Stimulated activated CD4-positive, alpha-beta T cell treated with anti-CD3 and anti-CD28 coated beads, Interleukin-4, amount 100 ng/mL, for 24 hours (primary cell): Measurements from ENCODE around the gene ECEL1.

Experiments used
- DNase-seq: peaks from one replicate; pipeline ENCODE4 v3.0.0-alpha.2; 2020

Gene ECEL1

DNA sequence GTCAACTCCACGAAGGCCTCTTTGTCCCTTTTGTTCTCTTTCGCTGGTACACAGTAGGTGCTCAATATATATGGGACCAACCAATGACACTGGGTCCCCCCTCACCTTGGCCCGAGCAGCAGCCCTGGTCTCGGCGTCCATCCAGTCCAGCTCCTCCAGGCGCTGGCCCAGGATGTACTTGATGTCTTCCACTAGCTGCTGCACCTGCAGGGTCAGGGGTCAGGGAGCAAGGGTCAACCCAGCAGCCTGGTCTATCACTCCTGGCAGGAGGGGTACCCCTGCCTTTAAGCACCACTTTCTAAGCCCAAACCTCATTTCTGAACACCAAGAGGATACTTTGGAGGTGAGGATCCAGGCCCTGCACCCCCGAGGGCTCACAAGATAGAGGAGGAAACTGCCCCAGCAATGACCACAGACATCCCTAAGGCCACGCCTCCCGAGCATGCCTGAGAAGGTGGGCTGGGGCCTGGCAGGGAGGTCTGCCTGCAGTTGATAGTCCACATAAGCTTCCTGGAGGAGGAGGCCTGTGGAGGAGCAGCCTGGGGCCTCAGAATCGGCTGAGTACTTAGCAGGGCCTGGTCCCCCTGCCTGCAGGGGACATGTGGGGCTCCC lies 4.2 kb downstream of the ECEL1 start:
- no peak for DNase-seq

DNA sequence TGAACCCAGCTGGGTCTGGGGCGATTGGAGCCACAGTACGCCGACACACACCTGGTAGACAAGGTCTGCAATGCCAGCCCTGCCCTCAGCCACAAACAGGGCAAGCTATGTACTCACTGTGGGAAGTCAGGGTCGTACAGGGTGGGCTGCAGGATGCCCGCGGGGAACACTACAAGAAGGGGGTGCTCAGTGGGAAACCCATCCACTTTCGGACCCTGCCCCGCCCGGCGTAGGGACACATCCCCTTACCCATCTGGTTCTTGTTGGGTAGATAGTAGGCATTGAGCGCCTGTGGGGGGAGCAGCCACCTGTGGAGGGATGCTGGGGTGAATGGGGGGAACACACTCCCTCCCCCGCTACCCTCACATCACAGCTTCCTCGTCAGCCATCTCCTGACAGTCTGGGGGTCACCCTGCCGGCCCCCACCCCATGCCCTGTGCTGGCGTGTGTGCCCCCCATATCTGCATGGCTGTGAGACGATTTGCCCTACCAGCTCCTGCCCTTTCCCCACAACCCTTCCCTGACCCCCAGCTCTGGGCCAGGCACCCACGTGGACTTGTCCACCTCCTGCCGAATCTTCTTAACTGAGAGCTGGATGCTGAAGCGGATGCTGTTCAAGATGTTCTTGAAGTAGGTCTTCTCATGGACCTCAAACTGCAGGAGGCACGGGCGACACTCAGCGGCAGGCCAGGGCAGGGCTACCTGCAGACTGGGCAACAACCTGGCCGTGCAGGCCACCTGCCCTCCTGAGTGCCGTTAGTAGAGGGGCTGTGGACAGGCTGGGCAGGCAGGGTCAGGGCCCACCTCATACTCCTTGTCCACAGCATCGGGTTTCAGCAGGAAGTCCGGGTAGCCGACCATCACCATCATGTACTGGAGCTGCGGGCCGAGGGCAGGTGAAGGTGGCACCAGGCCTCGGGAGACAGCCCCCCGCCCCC lies 5.1 kb downstream of the ECEL1 start:
- DNase-seq = no peak

DNA sequence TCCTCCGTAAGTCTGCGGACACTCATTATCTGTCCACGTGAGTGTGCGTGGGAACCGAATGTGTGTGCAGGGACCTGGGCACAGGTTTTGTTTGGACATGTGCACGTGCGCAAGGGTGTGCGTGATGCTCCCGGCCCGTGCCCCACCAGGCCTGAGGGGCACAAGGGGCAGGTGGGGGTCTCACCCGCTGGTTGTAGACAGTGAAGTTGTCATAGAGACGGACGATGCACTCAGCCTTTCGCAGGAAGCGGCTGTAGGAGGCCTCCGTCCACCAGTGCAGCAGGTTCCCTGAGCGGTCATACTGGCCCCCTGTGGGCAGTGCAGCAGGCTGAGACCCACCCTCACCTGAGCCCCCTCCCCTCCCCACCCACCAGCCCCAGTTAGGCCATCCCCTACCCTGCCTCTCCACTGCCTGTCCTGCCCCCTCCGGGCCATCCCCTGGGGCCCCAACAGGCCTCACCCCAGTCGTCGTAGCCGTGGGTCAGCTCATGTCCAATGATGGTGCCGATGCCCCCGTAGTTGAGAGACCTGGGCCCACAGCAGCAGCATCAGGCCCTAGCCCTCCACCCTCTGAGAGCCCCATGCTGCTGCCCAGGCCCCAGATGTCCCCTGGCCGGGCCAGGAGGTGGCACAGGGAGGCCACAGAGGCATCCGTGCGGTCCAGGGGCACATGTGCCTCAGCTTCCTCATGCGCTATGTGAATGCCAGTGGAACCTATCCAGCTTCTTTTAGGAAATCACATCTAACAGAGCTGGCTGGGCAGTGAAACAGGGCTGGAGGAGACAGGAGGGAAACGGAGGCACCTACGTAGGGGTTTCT lies 6.1 kb downstream of the ECEL1 start:
- no peak for DNase-seq

DNA sequence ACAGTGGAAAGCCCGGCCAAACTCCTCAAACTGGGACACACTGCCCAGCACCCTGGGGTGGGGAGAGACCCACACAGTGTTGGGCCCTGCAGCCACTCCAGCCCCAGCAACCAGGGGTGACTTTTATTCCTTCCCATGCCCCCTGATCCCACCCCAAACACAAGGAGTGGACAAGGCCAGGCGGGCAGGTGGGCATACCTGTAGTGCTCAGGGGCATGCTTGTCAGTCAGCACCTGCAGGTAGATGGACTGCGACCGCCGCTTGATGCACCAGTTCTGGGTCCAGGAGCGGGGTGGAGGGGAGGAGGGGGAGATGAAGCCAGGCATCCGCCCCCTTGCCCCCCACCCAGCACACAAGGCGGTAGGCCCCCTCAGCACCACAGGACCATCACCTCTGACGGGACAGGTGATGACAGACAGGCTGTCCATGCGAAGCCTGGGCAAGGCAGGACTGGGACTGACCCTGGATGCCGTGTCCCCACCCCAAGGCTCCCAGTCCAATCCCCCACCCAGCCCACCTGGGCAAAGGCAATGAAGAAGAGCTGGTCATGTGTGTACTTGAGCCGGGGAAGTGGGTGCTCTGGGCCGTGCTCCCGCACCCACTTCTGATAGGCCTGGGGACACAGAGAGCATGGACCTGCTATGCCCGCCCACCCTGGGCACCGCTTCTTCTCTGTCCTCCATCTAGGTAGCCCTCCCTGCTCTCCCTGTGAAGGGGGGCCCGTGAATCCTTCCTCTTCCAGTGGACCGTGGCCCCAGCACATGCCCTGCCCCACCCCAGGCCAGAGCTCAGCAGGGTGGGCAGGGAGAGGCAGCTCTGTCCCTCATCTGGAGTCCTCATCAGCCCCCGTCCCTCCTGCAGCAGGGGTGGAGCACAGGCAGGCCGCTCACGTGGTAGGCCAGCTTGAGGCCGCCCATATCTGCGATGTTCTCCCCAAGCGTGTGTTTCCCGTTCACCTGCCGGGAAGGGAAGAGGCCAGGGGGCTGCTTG lies 7.1 kb downstream of the ECEL1 start:
- DNase-seq = no peak

DNA sequence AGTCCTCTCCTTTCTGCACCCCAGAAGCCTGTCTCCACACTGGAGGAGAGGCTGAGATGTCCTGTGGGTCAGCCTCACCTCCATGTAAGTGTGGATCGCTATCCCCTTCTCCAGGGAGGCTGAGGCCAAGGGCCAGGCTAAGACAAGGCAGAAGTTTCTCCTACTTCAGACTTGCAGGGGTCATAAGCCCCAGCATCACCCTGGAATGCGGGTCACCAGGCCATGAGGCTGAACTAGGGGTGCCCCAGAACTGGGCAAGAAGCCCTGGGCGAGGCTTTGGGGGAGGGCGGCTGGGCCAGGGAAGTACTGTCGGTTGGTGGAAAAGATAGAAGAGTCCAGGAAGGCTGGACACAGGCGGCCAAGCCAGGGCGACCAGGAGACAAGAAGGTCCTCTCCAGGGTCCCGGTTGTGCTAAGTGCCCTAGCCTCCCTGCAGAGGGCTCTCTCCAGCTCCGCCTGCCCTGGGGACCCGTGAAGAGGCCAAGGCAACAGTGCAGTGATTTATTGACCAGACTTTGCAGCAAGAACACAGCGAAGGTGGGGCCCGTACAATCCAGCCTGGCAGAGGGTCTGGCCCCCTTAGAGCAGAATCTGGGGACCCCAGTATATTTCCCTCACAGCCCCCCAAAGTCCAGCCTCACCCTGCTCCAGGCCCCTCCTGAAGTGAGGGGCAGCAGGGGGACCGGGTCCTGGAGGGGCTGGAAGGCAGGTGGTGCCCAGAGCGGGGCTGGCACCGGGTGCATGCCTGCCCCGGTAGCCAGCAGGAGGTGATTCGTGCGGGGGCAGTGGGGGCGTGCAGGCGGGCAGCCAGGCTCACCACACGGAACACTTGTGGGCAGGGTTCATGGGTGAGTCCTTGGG lies 8.1 kb downstream of the ECEL1 start:
- DNase-seq = no peak

DNA sequence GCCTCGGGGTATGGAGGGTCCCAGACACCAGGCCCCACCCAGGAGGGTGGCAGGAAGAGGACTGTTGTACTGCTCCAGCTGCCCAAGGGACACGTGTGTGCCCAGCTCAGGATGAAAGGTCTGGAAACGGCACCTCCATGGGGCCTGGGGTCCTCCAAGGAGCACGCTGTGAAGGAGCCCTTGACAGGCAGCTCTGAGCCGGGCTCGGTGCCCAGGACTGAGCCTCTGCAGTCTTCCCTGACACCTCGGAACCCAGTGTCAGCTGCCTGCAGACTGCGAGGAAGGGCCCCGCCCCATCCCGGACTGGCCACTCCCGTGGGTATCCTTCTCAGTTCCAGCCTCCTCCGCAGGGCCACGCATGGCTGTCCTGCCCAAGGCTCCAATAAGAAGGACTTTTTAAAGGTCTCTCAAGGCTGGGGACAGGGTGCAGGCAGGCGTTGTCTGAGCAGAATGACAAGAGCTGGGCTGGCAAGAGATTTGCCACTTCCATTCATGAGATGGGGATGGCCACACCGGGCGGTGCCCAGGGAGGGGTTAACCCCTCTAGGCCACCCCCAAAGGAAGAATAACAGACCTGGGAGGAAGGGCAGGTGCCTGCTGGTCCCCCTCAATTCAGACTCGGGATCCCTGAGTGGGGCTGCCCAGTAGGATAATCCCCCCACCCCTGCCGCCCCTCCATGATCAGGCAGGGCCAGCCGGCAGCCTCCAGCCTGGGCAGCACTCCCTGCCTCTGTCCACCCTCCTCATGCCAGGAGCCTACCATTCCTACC lies 8.9 kb downstream of the ECEL1 start:
- no peak for DNase-seq

DNA sequence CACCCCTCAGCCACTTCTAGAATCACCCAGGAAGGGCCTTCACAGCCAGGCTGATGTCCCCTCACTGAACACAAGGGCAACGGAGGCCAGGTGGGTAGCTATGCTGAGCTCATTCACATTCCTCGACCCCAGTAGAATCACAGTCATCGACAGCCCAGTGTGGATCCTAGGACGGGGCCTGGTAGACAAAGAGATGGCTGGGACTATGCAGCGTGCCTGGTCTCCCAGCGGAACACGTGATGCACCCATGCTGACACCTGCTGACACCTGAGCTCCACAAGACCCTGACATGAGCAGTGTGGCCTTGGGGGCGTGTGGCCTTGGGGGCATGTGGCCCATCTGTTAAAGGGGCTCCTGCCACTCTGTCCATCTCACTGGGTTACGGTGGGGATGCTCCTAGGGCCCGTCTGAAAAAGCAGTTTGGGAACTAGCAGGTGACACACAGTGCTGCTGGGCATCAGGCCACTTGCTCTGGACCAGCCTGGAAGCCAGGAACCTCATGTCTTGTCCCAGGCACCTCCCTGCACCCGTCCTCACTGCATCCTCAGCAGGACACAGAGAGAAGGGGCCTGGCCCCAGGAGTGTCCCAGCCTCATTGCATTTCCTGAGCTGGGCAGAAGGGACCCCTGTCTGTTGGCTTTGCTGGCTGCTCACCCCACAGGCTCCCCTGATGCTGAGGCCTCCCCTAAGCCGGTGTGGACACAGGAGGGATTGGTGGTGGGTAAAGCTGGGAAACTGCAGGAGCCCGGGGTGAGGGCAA lies 9.7 kb downstream of the ECEL1 start:
- DNase-seq = no peak

DNA sequence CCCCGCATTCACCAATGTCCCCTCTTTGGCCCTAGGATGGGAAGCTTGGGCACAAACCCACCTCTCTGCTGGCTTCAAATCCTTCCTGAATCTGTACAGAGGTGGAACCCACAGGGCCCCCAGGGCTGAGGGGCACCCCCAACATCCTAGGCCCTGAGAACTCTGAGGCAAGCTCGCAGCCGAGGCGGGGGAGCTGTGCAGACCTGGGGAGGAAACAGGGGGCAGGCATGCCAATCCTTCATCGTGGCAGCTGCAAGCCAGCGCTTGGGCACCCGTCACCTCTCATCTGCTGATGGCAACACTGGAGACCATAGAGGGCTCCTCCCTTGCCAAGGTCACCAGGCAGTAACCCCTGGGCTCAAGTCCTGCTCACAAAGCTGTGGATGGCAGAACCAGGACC lies 10.8 kb downstream of the ECEL1 start:
- no peak for DNase-seq

DNA sequence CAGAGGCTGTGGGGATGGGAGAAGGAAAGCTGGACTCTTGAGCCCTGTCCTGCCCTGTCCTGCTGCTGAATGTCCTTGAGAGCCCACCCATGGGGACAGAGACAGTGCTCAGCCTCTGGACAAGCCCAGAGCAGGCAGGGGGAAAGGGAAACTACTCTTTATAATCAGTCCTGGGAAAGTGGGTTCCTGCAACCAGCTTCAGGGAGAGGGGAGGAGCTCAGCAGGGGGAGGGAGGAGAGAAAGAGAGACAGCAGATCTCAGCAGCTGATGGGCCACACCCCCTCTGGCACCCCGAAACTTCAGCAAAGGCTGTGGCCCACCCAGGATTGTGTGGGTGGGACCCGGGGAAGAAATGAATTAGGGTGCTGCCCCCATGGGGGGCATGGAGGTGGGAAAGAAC lies 11.6 kb downstream of the ECEL1 start:
- DNase-seq = no peak

DNA sequence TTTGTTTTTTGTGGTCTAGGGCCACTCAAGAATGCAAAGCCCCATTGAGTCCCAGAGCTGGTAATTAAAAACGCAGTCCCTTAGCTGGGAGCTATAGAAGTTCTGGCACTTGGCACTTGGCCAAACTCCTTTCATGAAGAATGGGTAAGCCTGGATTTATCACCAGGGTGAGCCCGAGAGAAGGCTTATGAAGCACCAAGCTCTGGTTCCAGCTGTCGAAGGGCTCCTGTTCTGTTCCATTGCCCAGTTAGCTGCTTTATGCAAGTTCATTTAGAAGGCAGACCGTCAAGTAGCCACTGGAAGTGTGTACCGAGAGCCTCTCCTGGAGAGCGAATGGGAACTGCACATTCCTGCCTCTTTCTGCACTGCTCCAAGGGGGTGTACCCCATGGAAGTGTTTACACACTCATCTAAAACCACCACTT lies 14.2 kb downstream of the ECEL1 start:
- DNase-seq = no peak

DNA sequence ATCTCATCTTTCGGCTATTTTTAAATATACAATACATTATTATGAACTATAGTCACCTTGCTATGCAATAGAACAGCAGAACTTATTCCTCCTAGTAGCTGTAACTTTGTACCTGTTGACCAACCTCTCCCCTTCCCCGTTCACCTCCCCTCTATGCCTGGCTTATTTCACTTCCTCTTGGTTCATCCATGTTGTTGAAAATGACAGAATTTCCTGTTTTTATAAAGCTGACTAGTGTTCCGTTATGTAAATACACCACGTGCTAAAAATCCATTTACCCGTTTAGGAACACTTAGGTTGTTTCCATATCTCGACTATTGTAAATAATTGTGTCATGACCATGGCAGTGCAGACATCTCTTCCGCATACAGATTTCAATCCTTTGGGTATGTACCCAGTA lies 21.4 kb downstream of the ECEL1 start:
- no peak for DNase-seq

DNA sequence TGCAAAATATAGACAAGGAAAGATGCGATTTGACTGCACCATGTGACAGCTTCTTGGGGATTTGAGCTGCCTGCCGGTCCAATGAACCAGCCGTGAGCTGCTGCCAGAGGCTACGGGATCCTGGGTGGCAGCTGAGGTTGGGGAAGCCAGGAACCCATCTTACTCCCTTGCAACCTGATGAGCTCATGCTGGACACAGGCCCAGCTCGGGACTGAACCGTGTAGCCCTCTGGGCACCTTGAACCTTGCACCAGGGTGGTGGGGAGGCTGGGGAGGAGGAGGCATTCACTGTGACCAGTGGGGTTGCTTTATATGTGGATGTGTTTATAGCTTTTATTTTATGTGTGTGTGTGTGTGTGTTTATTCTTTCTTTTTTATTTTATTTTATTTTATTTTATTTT lies 22.6 kb downstream of the ECEL1 start:
- no peak for DNase-seq

DNA sequence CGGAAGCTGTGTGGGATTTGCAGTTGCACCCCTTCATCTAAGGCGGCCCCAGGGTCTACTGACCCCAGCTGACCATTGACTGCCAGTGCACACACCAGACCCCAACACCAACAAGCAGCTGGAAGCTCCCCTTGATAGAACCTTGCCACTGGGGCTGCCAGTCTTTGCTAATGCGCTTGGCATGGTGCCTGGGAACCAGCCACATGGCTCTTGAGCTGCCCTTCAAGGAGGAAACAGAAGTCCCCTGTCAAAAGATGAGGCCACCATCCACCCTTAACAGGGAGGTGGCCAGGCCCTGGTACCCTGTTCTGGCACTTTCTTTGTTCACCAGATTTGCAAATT lies 23.1 kb downstream of the ECEL1 start:
- DNase-seq = no peak

DNA sequence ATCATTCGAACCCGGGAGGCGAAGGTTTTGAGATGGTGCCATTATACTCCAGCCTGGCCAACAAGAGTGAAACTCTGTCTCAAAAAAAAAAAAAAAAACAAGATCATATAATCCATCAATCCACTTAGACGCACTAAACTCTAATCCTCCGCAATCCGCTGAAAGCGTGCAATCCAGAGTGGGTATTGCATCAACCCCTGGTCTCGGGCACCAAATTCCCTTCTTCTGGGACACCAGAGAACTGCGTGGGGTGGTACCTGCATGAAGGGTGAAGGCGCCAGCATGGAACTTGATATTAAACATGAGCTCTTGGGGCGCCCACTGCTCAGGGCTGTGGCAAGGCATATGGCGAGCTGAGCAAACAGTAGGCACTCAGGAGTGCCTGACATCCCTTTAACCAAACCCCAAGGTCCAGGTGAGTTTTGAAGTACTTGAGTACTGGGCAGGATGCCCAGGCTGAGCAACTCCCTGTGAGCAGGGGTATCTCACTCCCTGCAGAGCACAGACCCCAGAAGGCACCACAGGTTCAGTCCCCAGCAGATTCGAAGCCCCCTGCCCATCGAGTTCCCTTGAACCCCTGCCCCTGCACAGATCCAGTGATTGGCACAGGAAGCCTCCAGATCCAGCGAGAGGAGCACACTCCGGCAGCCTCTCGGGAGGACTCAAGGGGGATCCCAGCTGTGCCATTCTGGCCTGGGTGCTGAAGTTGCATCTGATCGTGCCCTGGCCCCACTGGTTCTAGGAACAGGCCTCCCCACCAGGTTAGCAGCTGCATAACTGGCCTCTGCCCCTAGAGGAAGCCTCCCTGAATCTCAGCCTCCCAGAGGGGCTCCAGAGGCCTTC lies 23.7 kb downstream of the ECEL1 start:
- DNase-seq = no peak

DNA sequence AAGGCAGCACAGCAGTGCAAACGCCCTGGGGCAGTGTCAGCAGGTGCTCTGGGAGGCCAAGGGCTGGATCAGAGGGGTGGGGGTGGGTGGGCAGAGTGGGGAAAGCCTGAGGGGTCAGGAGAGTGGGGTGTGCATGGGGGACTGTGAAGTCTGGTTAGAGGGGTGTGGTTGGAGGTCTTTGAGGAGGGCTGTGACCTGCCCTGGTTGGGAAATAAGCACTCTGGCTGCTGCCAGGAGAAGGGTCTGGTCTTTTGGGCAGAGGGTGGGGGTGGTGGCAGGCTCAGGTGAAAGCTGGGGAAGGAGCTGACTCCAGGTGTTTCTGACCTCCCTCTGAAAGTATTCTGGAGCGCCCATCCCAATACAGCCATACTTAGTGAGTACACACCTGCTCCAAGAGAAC lies 27.5 kb downstream of the ECEL1 start:
- no peak for DNase-seq

DNA sequence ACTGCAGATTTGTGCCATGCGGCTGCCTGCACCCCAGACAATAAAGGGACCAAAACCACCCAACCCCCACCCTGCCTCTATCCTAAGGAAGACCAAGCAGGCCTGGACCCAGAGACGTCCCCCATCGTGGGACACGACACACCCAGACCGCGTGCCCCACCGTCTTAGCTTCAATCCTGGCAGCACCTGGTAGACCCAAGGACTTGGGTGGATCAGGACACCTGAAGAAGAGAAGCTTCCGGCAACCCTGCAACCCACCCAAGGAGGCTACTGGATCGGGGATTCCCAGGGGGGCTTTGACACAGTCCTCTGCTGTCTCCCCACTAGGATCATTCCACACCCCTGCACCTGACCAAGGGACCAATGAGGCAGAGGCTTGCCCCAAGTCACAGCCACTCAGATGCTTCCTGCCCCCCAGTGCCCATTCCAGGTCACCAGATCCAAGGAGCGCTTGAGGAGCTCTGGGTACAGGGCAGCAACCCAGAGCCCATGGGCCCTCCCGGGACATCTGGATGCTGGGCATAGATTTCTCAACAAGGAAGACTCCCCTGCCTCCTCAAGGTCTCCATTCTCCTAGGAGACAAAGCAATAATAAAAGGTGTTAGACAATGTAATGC lies 28.1 kb downstream of the ECEL1 start:
- no peak for DNase-seq

DNA sequence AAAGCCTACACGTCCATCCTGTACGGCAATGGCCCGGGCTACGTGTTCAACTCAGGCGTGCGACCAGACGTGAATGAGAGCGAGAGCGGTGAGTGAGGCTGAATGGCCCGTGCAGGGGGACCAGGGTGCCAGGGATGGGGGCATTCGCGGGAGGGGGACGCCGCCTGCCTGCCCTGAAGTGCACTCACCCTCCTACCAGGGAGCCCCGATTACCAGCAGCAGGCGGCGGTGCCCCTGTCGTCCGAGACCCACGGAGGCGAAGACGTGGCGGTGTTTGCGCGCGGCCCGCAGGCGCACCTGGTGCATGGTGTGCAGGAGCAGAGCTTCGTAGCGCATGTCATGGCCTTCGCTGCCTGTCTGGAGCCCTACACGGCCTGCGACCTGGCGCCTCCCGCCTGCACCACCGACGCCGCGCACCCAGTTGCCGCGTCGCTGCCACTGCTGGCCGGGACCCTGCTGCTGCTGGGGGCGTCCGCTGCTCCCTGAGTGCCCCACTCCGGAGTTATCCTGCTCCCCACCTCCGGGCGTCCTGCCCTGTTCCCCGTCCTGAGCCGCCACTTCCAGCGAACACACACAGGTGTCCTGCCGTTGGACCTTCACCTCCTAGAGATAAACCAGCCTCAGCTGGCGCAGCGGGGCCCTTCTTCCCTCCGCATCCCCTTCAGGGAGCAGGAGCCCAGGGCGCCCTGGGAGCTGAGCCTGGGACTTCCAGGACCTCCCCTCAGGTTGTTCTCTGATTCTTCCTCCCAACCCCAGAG lies 28.8 kb downstream of the ECEL1 start:
- DNase-seq = no peak
